Ishikawa (cell line): ENCODE data around the gene CSTPP1.

Experiments used
- CEBPB ChIP-seq: IDR thresholded peaks from 2 replicates; pipeline ENCODE4 v1.6.1; 2012
- CREB1 ChIP-seq: IDR thresholded peaks from 2 replicates; pipeline ENCODE4 v1.6.1; 2012; ENCODE audit warnings: low read depth
- EGR1 ChIP-seq: IDR thresholded peaks from 2 replicates; pipeline ENCODE4 v1.6.1; 2012
- EP300 ChIP-seq: IDR thresholded peaks from 2 replicates; pipeline ENCODE4 v1.6.1; 2012; ENCODE audit warnings: borderline replicate concordance
- FOXM1 ChIP-seq: IDR thresholded peaks from 2 replicates; pipeline ENCODE4 v1.6.1; 2012; ENCODE audit warnings: low read depth, borderline replicate concordance
- NFIC ChIP-seq: IDR thresholded peaks from 2 replicates; pipeline ENCODE4 v1.6.1; 2012
- RAD21 ChIP-seq: IDR thresholded peaks from 2 replicates; pipeline ENCODE4 v1.6.1; 2012; ENCODE audit warnings: low read depth
- TAF1 ChIP-seq: IDR thresholded peaks from 2 replicates; pipeline ENCODE4 v1.6.1; 2012; ENCODE audit warnings: low read depth, mild to moderate bottlenecking
- TEAD4 ChIP-seq: IDR thresholded peaks from 2 replicates; pipeline ENCODE4 v1.6.1; 2012
- YY1 ChIP-seq: IDR thresholded peaks from 2 replicates; pipeline ENCODE4 v1.6.1; 2012; ENCODE audit warnings: low read depth
- ZBTB7A ChIP-seq: IDR thresholded peaks from 2 replicates; pipeline ENCODE4 v1.6.1; 2012; ENCODE audit warnings: low read depth
- TF ChIP-seq, protein P1 (sequence below): IDR thresholded peaks from 2 replicates; pipeline ENCODE4 v1.6.1; 2012
- TF ChIP-seq, protein P2 (sequence below): IDR thresholded peaks from 2 replicates; pipeline ENCODE4 v1.6.1; 2012; ENCODE audit warnings: low read depth, mild to moderate bottlenecking

DNA sequence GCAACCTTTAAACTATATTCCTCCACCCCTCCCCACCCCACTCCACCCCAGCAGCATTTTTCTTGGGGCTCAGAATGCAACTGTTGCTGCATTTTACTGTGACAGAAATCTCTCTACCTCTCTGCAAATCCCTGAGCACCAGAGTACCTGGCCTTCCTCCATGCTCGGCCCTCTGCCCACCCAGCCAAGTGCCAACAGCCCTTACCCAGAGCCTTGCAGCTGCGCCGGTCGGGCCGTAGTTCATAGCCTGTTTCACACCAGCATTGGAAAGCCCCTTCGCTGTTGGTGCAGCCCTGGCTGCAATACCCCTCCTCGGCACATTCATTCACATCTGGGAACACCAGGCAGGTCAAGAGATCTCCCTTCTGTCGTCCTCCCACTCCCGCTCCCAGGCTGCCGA is 41.6 kb upstream of the CSTPP1 start:
- no peak for TF ChIP-seq ZBTB7A
- TF ChIP-seq TAF1, result no peak
- no peak for TF ChIP-seq RAD21
- TF ChIP-seq, protein P1, sequence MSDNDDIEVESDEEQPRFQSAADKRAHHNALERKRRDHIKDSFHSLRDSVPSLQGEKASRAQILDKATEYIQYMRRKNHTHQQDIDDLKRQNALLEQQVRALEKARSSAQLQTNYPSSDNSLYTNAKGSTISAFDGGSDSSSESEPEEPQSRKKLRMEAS, result no peak
- TF ChIP-seq, protein P2, sequence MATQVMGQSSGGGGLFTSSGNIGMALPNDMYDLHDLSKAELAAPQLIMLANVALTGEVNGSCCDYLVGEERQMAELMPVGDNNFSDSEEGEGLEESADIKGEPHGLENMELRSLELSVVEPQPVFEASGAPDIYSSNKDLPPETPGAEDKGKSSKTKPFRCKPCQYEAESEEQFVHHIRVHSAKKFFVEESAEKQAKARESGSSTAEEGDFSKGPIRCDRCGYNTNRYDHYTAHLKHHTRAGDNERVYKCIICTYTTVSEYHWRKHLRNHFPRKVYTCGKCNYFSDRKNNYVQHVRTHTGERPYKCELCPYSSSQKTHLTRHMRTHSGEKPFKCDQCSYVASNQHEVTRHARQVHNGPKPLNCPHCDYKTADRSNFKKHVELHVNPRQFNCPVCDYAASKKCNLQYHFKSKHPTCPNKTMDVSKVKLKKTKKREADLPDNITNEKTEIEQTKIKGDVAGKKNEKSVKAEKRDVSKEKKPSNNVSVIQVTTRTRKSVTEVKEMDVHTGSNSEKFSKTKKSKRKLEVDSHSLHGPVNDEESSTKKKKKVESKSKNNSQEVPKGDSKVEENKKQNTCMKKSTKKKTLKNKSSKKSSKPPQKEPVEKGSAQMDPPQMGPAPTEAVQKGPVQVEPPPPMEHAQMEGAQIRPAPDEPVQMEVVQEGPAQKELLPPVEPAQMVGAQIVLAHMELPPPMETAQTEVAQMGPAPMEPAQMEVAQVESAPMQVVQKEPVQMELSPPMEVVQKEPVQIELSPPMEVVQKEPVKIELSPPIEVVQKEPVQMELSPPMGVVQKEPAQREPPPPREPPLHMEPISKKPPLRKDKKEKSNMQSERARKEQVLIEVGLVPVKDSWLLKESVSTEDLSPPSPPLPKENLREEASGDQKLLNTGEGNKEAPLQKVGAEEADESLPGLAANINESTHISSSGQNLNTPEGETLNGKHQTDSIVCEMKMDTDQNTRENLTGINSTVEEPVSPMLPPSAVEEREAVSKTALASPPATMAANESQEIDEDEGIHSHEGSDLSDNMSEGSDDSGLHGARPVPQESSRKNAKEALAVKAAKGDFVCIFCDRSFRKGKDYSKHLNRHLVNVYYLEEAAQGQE, result no peak
- no peak for TF ChIP-seq EP300
- TF ChIP-seq YY1, result no peak
- no peak for TF ChIP-seq CEBPB
- TF ChIP-seq NFIC, result no peak
- no peak for TF ChIP-seq TEAD4
- TF ChIP-seq FOXM1, result no peak
- TF ChIP-seq CREB1, result no peak
- TF ChIP-seq EGR1, result no peak
